Left kidney (tissue), 2 donors: Measurements from ENCODE around the gene HID1. TPM values are rescaled to one million over a fixed set of nuclear protein-coding genes. Genes with fewer than 3 reads are reported as not detected.
"Not testable (repeated sequence)": the region's sequence is repeated elsewhere in the genome, so short reads cannot be mapped to it uniquely, and the experiment has no call there.

Experiments used
- DNase-seq: peaks from one replicate; pipeline ENCODE4 v3.0.0-alpha.2; 2013
- polyA plus RNA-seq: library from polyadenylated mRNA; unstranded; fragments of 120-200 nt; gene quantifications from one replicate; pipeline ENCODE4 v1.2.1, GENCODE V29; 2013; ENCODE audit not compliant: insufficient read length

HID1 gene
- polyA plus RNA-seq, 1 donor = 10.8 TPM

GRCh38 chr17:74922172-74922571 is 50.4 kb downstream of the HID1 start:
- no peak for DNase-seq

GRCh38 chr17:74921769-74922168 is 50.8 kb downstream of the HID1 start:
- DNase-seq = no peak

GRCh38 chr17:74921026-74921681 is 51.4 kb downstream of the HID1 start:
- DNase-seq = no peak

- DNase-seq = no peak
Observed at GRCh38 chr17:74920642-74921025, 51.9 kb downstream of the HID1 start.

GRCh38 chr17:74920306-74920620 is 52.3 kb downstream of the HID1 start:
- no peak for DNase-seq

GRCh38 chr17:74919440-74920305 is 52.9 kb downstream of the HID1 start:
- DNase-seq = no peak

- no peak for DNase-seq
Observed at GRCh38 chr17:74918906-74919305, 53.7 kb downstream of the HID1 start.

GRCh38 chr17:74917430-74917829 is 55.1 kb downstream of the HID1 start:
- DNase-seq = no peak

- no peak for DNase-seq
Observed at GRCh38 chr17:74916851-74917199, 55.7 kb downstream of the HID1 start.

- no peak for DNase-seq
Observed at GRCh38 chr17:74916136-74916850, 56.3 kb downstream of the HID1 start.

- not testable (repeated sequence) for DNase-seq
Observed at GRCh38 chr17:74911423-74911822, 61.1 kb downstream of the HID1 start.

GRCh38 chr17:74909097-74909496 is 63.5 kb downstream of the HID1 start:
- not testable (repeated sequence) for DNase-seq

- DNase-seq = no peak
Observed at GRCh38 chr17:74907012-74907411, 65.5 kb downstream of the HID1 start.

- DNase-seq = not testable (repeated sequence)
Observed at GRCh38 chr17:74906214-74906793, 66.3 kb downstream of the HID1 start.

- no peak for DNase-seq
Observed at GRCh38 chr17:74904687-74905409, 67.7 kb downstream of the HID1 start.

GRCh38 chr17:74903671-74904070 is 68.9 kb downstream of the HID1 start:
- no peak for DNase-seq

GRCh38 chr17:74903034-74903433 is 69.5 kb downstream of the HID1 start:
- no peak for DNase-seq

GRCh38 chr17:74901353-74902135 is 71.0 kb downstream of the HID1 start:
- no peak for DNase-seq
